ENCODE measurements around the gene LCE1D. TPM values are rescaled to one million over a fixed set of nuclear protein-coding genes. Genes with fewer than 3 reads are reported as not detected.

The LCE1D gene
- total RNA-seq = not detected in 2 replicates
- long read RNA-seq = 0 reads

GRCh38 chr1:152796421-152796820 lies at the start of gene LCE1D:
LCE1D (plus strand) TSS chr1:152796721; CDS start chr1:152797795, 1,074 bp downstream.
- H3K27me3 Mint-ChIP-seq (ENCODE audit: low read depth) = no peaks in the 10 kb centered on the region
- no peaks in the 10 kb centered on the region for H3K4me1 Mint-ChIP-seq
- peaks cover 2% of the 10 kb centered on the region for H3K36me3 Mint-ChIP-seq (ENCODE audit: low read depth)
- H3K9me3 Mint-ChIP-seq = peaks cover 18% of the 10 kb centered on the region
- DNase-seq (ENCODE audit: low read depth, low spot score) = no peak
- TF ChIP-seq, protein P1, sequence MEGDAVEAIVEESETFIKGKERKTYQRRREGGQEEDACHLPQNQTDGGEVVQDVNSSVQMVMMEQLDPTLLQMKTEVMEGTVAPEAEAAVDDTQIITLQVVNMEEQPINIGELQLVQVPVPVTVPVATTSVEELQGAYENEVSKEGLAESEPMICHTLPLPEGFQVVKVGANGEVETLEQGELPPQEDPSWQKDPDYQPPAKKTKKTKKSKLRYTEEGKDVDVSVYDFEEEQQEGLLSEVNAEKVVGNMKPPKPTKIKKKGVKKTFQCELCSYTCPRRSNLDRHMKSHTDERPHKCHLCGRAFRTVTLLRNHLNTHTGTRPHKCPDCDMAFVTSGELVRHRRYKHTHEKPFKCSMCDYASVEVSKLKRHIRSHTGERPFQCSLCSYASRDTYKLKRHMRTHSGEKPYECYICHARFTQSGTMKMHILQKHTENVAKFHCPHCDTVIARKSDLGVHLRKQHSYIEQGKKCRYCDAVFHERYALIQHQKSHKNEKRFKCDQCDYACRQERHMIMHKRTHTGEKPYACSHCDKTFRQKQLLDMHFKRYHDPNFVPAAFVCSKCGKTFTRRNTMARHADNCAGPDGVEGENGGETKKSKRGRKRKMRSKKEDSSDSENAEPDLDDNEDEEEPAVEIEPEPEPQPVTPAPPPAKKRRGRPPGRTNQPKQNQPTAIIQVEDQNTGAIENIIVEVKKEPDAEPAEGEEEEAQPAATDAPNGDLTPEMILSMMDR (conservative IDR thresholded peaks at IDR 0.05) = no peak
- no peak within 1 kb of the TSS for H3K27ac Mint-ChIP-seq (ENCODE audit: unreplicated experiment)
- H3K4me3 Mint-ChIP-seq = no peak within 1 kb of the TSS

GRCh38 chr1:152747831-152748230 lies 48.7 kb upstream of the LCE1D start:
- no peak overlapping the region for H3K4me3 Mint-ChIP-seq
- H3K36me3 Mint-ChIP-seq (ENCODE audit: low read depth) = peaks cover 4% of the 10 kb centered on the region
- no peak overlapping the region for H3K27ac Mint-ChIP-seq (ENCODE audit: unreplicated experiment)
- H3K4me1 Mint-ChIP-seq = no peaks in the 10 kb centered on the region
- no peak for DNase-seq (ENCODE audit: low read depth, low spot score)
- TF ChIP-seq, protein P1 (conservative IDR thresholded peaks at IDR 0.05) = no peak
- H3K27me3 Mint-ChIP-seq (ENCODE audit: low read depth) = no peaks in the 10 kb centered on the region
- H3K9me3 Mint-ChIP-seq = peaks cover 32% of the 10 kb centered on the region

DNA sequence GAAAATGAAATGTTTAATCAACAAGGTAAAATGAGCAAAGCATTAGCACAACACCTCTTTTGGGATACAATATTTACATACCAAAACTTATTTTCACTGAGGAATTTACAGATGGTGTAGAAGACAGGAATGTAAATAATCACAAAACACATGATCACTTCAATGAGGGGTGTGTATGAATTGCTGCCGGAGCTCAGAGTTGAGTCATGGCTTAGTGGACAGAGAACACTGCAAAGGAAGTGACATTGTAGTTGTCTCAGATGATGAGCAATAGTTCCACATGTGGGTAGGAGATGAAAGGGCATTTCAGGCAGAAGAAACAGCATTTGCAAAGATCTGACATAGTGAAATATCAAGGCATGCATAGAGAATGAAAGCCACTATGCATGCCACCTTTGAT lies 44.3 kb upstream of the LCE1D start:
- Mint-ChIP-seq H3K4me1 (no peaks in the 10 kb centered on the region), H3K9me3 (peaks cover 35% of the 10 kb centered on the region), H3K27ac (ENCODE audit: unreplicated experiment) (no peak overlapping the region), H3K27me3 (ENCODE audit: low read depth) (no peaks in the 10 kb centered on the region), H3K36me3 (ENCODE audit: low read depth) (peaks cover 4% of the 10 kb centered on the region), H3K4me3 (no peak overlapping the region)
- TF ChIP-seq, protein P1 (conservative IDR thresholded peaks at IDR 0.05) = no peak
- no peak for DNase-seq (ENCODE audit: low read depth, low spot score)

DNA sequence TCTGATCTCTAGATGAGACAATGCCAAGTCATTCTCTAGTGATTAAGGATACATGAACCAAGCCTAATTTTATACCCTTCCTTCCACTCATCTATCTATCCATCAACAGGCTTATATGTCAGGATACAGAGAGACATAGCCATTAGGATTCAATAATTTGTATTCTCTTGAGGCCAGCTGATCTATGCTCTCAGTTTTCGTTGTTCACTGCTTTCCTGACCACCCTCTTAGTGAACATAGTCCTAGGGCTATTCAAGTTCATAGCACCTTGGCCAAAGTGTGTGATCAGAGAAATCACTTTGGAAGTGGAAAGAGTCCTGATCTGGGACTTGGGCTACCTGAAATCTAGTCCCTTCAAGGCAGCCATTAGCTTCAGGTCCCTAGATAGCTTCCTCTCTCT lies 42.9 kb upstream of the LCE1D start:
- Mint-ChIP-seq H3K4me1 (no peaks in the 10 kb centered on the region), H3K27me3 (ENCODE audit: low read depth) (no peaks in the 10 kb centered on the region), H3K36me3 (ENCODE audit: low read depth) (peaks cover under 1% of the 10 kb centered on the region), H3K9me3 (peaks cover 33% of the 10 kb centered on the region), H3K4me3 (no peak overlapping the region), H3K27ac (ENCODE audit: unreplicated experiment) (no peak overlapping the region)
- DNase-seq (ENCODE audit: low read depth, low spot score) = no peak
- TF ChIP-seq, protein P1 (conservative IDR thresholded peaks at IDR 0.05) = no peak

DNA sequence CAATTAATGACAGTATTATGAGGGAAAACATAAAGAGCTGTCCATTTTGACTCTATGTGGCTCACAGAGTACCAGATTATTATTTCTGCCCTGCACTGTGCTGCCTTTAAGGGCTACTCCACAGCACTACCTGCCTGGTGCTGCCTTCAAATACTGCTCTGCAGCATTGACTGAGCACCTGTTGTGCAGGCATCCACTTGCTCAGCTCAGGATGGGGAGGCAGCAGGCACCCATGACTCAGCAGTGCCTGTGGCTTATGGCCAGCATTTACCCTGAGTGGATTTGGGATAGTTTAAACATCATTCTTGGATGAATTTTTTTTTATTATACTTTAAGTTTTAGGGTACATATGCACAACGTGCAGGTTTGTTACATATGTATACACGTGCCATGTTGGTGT lies 39.6 kb upstream of the LCE1D start:
- no peaks in the 10 kb centered on the region for H3K4me1 Mint-ChIP-seq
- H3K9me3 Mint-ChIP-seq = peaks cover 31% of the 10 kb centered on the region

More for the DNA sequence above, 39.6 kb upstream of the LCE1D start:
- TF ChIP-seq, protein P1 (conservative IDR thresholded peaks at IDR 0.05) = no peak
- Mint-ChIP-seq H3K36me3 (ENCODE audit: low read depth) (peaks cover 9% of the 10 kb centered on the region), H3K27ac (ENCODE audit: unreplicated experiment) (no peak overlapping the region), H3K4me3 (no peak overlapping the region), H3K27me3 (ENCODE audit: low read depth) (no peaks in the 10 kb centered on the region)
- DNase-seq (ENCODE audit: low read depth, low spot score) = no peak
